HG02642 (cell line): ENCODE data around the gene TRIM41.
"Not testable (repeated sequence)": the region's sequence is repeated elsewhere in the genome, so short reads cannot be mapped to it uniquely, and the experiment has no call there.

Source experiments
- ATAC-seq: cut with Tn5 transposase; IDR thresholded peaks from one replicate; pipeline ENCODE4 v1.9.1; 2021; ENCODE audit warnings: mild to moderate bottlenecking; ENCODE audit not compliant: unreplicated experiment, poor library complexity

TRIM41 gene

DNA sequence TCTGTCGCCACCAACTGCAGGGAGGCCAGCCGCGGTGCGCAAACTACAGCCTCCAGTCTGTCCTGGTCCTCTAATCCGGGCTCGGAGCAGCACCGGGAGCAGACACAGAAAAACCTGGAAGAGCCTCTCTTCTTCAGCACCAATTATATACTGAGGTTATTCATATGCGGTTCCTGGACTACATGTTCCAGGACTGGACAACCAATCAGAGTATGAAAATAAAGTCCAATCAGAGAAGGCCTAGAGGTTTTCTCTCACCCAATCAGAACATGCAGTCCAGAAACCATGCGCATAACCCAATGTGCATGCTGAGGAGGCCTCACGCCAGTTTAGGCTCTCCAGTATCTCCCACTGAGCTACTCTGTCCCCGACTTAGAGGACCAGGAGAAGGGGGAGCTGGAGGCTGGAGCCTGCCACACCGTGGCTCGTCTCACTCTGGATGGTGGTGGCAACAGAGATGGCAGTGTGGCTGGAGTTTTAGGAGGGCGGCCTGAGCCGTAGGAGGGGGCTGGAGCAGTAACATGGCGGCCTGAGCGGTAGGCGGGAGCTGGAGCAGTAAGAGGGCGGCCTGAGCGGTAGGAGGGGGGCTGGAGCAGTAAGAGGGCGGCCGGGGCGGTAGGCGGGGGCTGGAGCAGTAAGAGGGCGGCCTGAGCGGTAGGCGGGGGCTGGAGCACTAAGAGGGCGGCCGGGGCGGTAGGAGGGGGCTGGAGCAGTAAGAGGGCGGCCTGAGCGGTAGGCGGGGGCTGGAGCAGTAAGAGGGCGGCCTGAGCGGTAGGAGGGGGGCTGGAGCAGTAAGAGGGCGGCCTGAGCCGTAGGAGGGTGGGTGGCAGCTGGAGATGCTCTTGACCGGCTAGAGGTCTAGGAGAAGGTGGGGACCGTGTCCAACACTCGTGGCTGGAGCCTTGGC is 58.2 kb downstream of the TRIM41 start:
- ATAC-seq, result no peak

DNA sequence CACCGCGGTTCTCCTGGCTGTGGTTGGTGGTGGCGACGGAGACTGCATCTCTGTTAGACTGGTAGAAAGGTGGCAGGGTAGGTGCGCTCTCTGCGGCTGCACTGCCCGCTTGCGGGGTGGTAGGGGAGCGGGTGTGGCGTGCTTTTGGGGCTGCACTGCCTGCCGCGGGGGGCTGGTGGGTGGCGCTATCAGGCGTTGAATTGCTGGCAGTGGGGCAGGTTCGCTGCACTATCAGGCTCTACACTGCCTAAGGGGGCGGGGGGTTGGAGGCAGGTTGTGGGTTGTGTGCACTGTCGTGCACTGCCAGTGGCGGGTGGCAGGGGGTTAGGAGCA is 58.9 kb downstream of the TRIM41 start:
- ATAC-seq, result no peak

DNA sequence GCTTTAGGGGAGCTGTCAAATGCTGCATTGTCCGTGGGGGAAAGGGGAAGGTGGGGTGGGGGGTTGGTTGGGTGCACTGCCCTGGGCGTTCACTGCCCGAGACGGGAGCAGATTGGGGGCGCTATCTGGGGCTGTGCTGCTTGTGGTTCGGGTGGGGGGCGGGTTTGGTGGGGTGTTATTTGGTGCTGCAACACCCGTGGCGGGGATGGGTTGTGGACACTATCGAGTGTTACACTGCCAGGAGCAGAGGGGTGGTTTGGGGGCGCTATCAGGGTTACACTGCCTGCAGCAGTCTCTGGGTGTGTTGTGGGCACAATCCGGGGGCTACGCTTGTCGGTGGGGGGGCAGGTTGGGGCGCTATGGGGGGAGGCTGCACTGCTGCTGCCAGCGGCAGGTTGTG is 59.3 kb downstream of the TRIM41 start:
- ATAC-seq, result not testable (repeated sequence)

DNA sequence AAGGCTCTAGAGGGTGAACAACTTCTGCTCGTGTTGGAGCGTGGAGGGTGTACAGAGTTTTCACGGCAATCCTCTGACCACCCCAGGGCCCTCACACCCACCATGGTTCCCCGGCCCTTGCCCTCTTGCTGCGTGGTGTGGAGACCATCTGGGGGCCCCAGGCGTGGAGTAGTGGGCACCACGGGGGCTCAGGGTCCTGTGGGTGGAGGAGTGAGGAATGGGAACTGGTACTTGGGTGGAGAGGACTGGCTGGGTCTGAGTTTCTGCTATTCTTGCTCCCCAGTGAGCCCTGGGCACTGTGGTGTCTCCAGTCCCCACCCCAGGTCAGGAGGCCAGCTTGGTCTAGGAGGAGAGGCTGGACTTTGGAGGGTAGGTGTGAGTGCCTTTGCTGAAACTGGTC is 59.8 kb downstream of the TRIM41 start:
- ATAC-seq, result no peak

DNA sequence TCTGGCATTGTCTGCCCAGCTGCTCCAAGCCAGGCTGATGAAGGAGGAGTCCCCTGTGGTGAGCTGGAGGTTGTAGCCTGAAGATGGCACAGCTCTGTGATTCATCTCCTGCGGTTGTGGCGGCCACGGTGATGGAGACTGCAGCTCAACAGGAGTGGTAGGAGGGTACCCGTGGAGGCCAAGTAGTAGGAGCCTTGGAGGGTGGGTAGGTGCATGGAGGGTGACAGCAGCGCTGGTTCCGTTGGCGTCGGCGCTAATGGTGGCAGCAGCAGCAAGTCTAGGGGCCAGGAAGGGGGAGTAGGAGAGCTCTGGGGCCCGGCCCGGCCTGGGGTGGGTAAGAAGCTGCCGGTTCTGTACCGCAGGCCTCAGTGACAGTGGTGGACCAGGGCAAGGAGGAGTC is 60.3 kb downstream of the TRIM41 start:
- no peak for ATAC-seq

DNA sequence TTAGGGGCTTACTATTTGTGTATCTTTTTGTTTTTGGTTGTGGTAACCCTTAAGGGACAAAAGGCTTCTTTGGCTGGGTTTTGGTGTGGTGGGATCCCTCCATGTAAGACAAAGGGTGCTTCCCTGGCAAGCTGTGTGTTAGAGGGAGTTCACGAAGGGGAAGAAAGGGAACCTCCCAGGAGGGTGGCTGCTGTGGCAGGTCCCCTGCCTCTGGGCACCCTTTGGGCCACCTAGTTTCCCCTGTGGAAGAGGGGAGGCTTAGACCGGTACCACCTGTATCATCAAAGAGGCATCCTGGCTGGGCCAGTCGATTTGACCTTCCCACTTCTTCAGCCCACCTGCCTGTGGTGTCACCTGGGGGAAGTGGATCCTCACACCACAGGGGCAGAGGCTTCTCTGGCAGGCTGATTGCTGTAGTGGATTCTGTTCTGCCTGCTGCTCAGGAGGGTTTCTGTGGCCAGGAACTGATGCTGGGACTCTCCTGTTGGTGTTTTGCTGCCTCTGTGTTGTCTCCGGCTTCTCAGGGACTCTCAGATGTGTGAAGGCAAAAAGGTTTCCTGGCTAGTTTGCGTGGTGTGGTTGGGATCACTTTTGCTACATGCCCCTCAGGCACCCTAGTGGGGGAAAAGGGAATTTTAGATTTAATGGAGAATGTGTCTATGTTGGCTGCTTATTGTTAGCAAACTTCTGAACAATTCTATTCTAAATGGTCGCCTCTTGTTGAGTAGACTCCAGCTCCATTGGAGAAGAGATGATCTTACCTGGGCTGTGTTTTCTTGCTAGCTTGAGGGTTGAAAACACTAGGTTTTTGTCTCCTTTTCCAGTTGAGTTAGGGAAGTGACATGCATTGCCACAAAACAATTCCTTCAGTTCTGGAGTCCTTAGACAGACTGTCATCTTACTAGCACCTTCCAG is 61.0 kb downstream of the TRIM41 start:
- not testable (repeated sequence) for ATAC-seq
